Keratinocyte (primary cell): Measurements from ENCODE around the gene SLC2A5. TPM values are rescaled to one million over a fixed set of nuclear protein-coding genes. Genes with fewer than 3 reads are reported as not detected.
"Not testable (repeated sequence)": the region's sequence is repeated elsewhere in the genome, so short reads cannot be mapped to it uniquely, and the experiment has no call there.

Experiments used
- DNase-seq: peaks from one replicate; pipeline ENCODE4 v3.0.0-alpha.2; 2011; ENCODE audit warnings: low read depth, missing footprints, low spot score
- FAIRE-seq: peaks from 2 replicates; lab custom pipeline; 2011; peaks lifted over from hg19 to GRCh38; lab: Jason Lieb, UNC
- H2AFZ ChIP-seq: 2 replicates; pipeline ENCODE4 v1.6.0; 2012; ENCODE audit warnings: low read length, control low read depth, inconsistent platforms; ENCODE audit not compliant: control insufficient read depth
- H3K27ac ChIP-seq: 2 replicates; pipeline ENCODE4 v1.5.1; 2011; ENCODE audit warnings: low read length; ENCODE audit not compliant: control insufficient read depth, insufficient read depth
- H3K27me3 ChIP-seq: 3 replicates; pipeline ENCODE4 v1.6.0; 2011; ENCODE audit warnings: low read length; ENCODE audit not compliant: control insufficient read depth, insufficient read depth; ENCODE audit errors: extremely low read depth
- H3K36me3 ChIP-seq, 2 experiments: 2 replicates in 1 of 2; 3 replicates in 1 of 2; pipeline ENCODE4 v1.5.1; 2011; ENCODE audit warnings: low read length in 2 of 2, mild to moderate bottlenecking in 1 of 2; ENCODE audit not compliant: control insufficient read depth in 2 of 2, insufficient read depth in 2 of 2; ENCODE audit errors: extremely low read depth in 1 of 2
- H3K4me1 ChIP-seq: 3 replicates; pipeline ENCODE4 v1.5.1; 2011; ENCODE audit warnings: low read length; ENCODE audit not compliant: control insufficient read depth, insufficient read depth; ENCODE audit errors: extremely low read depth
- H3K4me2 ChIP-seq: 3 replicates; pipeline ENCODE4 v1.6.0; 2011; ENCODE audit warnings: low read depth, low read length; ENCODE audit not compliant: control insufficient read depth, insufficient read depth; ENCODE audit errors: extremely low read depth
- H3K4me3 ChIP-seq, 3 experiments: fragments of 200-600 bp in 1 of 3; sonication (generic) in 1 of 3; 2 replicates in 2 of 3; 3 replicates in 1 of 3; pipeline ENCODE4 v1.5.1; 2011 to 2016; ENCODE audit warnings: low read length in 3 of 3, mild to moderate bottlenecking in 3 of 3, control low read depth in 2 of 3, inconsistent platforms in 1 of 3, low read depth in 1 of 3, mixed read lengths in 1 of 3, mixed run types in 1 of 3, moderate library complexity in 1 of 3; ENCODE audit not compliant: control insufficient read depth in 2 of 3, insufficient read depth in 2 of 3; ENCODE audit errors: extremely low read depth in 1 of 3
- H3K79me2 ChIP-seq: 2 replicates; pipeline ENCODE4 v1.6.0; 2012; ENCODE audit warnings: low read length; ENCODE audit not compliant: control insufficient read depth, insufficient read depth
- H3K9ac ChIP-seq: 3 replicates; pipeline ENCODE4 v1.6.0; 2011; ENCODE audit warnings: low read length; ENCODE audit not compliant: control insufficient read depth, insufficient read depth; ENCODE audit errors: extremely low read depth
- H3K9me1 ChIP-seq: 3 replicates; pipeline ENCODE4 v1.6.0; 2011; ENCODE audit warnings: low read length; ENCODE audit not compliant: control insufficient read depth, insufficient read depth; ENCODE audit errors: extremely low read depth
- H3K9me3 ChIP-seq: 2 replicates; pipeline ENCODE4 v1.5.1; 2012; ENCODE audit warnings: low read depth, low read length; ENCODE audit not compliant: control insufficient read depth
- H4K20me1 ChIP-seq: 3 replicates; pipeline ENCODE4 v1.6.0; 2011; ENCODE audit warnings: low read length; ENCODE audit not compliant: control insufficient read depth, insufficient read depth; ENCODE audit errors: extremely low read depth
- CTCF ChIP-seq, 3 experiments: IDR thresholded peaks in 1 of 3; conservative IDR thresholded peaks in 1 of 3; optimal IDR thresholded peaks in 1 of 3; 2 replicates in 2 of 3; 3 replicates in 1 of 3; pipeline versions ENCODE3 to v1.5.1; 2011; ENCODE audit warnings: low read length in 3 of 3, mild to moderate bottlenecking in 3 of 3, moderate library complexity in 2 of 3, control low read depth in 1 of 3, inconsistent platforms in 1 of 3; ENCODE audit not compliant: insufficient read depth in 2 of 3; ENCODE audit errors: extremely low read depth in 1 of 3
- EZH2 ChIP-seq: IDR thresholded peaks from one replicate; pipeline ENCODE4 v1.6.1; 2012; ENCODE audit warnings: inconsistent platforms, mild to moderate bottlenecking, low read length, moderate library complexity
- dilution Hi-C: fragments of 300-500 bp; cut with MboI; formaldehyde crosslinking; loops from one replicate; pipeline ENCODE4 v1.7.0; 2020; ENCODE audit warnings: low sequenced_read_pairs; ENCODE audit not compliant: extremely low pct_ligation_motif_present
- polyA plus RNA-seq, 5 experiments: library from polyadenylated mRNA; depleted of rRNA in 3 of 5; stranded (reverse) in 3 of 5; stranded (forward) in 1 of 5; unstranded in 1 of 5; fragments of >200 nt; gene quantifications; 1 replicate in 1 of 5; 2 replicates in 3 of 5; 3 replicates in 1 of 5; pipeline versions ENCODE4 v1.2.1 to v1.2.3, GENCODE V29; 2011 to 2012; ENCODE audit warnings: missing spikeins in 2 of 5, low read depth in 1 of 5, low replicate concordance in 1 of 5

Gene SLC2A5
- polyA plus RNA-seq, 1 donor (not counting 4 experiments of a cell fraction or from before 2014, with no cell fraction given): 0.77 TPM

GRCh38 chr1:9097947-9098705, 28.7 kb upstream of the SLC2A5 start:
- FAIRE-seq: no peak
- H3K9me1 ChIP-seq: no peaks in the 10 kb centered on the region
- H3K27ac ChIP-seq: no peak overlapping the region
- no peak overlapping the region for H2AFZ ChIP-seq
- H3K36me3 ChIP-seq: no peaks in the 10 kb centered on the region
- no peaks in the 10 kb centered on the region for H4K20me1 ChIP-seq
- DNase-seq: no peak
- TF ChIP-seq CTCF (optimal IDR thresholded peaks at IDR 0.05 in 1 of 3, IDR thresholded peaks at IDR 0.05 in 1 of 3, conservative IDR thresholded peaks at IDR 0.05 in 1 of 3; ENCODE audit: extremely low read depth in 1 of 3, insufficient read depth in 2 of 3, low read length in 3 of 3) (no peak), EZH2 (no peak)
- peaks cover 3% of the 10 kb centered on the region for H3K4me1 ChIP-seq
- H3K4me3 ChIP-seq: no peak overlapping the region
- dilution Hi-C loops: no loop called here
- H3K79me2 ChIP-seq: no peaks in the 10 kb centered on the region
- no peaks in the 10 kb centered on the region for H3K27me3 ChIP-seq
- no peak overlapping the region for H3K4me2 ChIP-seq
- H3K9me3 ChIP-seq: no peaks in the 10 kb centered on the region
- H3K9ac ChIP-seq: no peak overlapping the region

- H3K36me3 ChIP-seq: no peaks in the 10 kb centered on the region
- no peaks in the 10 kb centered on the region for H3K79me2 ChIP-seq
- H3K9me1 ChIP-seq: no peaks in the 10 kb centered on the region
- no peak for TF ChIP-seq CTCF (optimal IDR thresholded peaks at IDR 0.05 in 1 of 3, IDR thresholded peaks at IDR 0.05 in 1 of 3, conservative IDR thresholded peaks at IDR 0.05 in 1 of 3; ENCODE audit: extremely low read depth in 1 of 3, insufficient read depth in 2 of 3, low read length in 3 of 3)
- no peak for TF ChIP-seq EZH2
- H3K9ac ChIP-seq: no peak overlapping the region
- FAIRE-seq (peak; percentile 13), DNase-seq (no peak)
- no peaks in the 10 kb centered on the region for H3K9me3 ChIP-seq
- H3K27me3 ChIP-seq: no peaks in the 10 kb centered on the region
- no peak overlapping the region for H3K27ac ChIP-seq
- H3K4me2 ChIP-seq: no peak overlapping the region
- peaks cover 3% of the 10 kb centered on the region for H3K4me1 ChIP-seq
- no peaks in the 10 kb centered on the region for H4K20me1 ChIP-seq
- no peak overlapping the region for H2AFZ ChIP-seq
- dilution Hi-C loops: no loop called here
- H3K4me3 ChIP-seq: no peak overlapping the region
Observed at GRCh38 chr1:9095818-9096217, 26.4 kb upstream of the SLC2A5 start.

DNA sequence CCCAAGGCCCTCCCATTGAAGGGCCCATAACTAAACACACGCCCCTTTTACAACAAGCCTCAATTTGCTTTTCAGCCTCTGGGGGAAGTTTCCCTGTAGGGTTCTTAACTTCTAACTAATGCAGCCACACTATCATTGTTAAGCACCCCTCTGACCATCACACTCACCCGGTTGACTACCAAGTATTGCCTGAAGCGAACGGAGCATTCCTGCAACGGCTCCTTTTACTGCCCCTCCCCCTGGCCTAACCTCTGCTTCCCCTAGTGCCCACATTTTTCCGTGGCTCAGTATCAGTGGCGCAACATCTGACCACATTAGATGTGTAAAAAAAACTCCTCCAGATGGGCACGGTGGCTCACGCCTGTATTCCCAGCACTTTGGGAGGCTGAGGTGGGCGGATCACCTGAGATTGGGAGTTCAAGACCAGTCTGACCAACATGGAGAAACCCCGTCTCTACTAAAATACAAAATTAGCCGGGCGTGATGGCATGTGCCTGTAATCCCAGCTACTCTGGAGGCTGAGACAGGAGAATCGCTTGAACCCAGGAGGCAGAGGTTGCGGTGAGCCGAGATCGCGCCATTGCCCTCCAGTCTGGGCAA, 24.7 kb upstream of the SLC2A5 start:
- dilution Hi-C loops, H2AFZ ChIP-seq, H4K20me1 ChIP-seq, H3K9me1 ChIP-seq, H3K4me2 ChIP-seq, H3K4me1 ChIP-seq, H3K36me3 ChIP-seq, H3K9me3 ChIP-seq, H3K27ac ChIP-seq, DNase-seq, H3K4me3 ChIP-seq, H3K79me2 ChIP-seq, H3K9ac ChIP-seq, H3K27me3 ChIP-seq: not testable (repeated sequence)
- peak; percentile 51 for FAIRE-seq
